Left hindlimb (tissue), 1 donor: ENCODE measurements around the gene LINC00237.

Source experiments
- DNase-seq: peaks from one replicate; pipeline ENCODE4 v3.0.0-alpha.2; 2018

LINC00237 gene

GRCh38 chr20:21092806-21093205 lies 13.4 kb downstream of the LINC00237 start:
- no peak for DNase-seq

- DNase-seq, result no peak
Measured at GRCh38 chr20:21090721-21091120, 15.4 kb downstream of the LINC00237 start.

GRCh38 chr20:21090111-21090618 lies 16.0 kb downstream of the LINC00237 start:
- no peak for DNase-seq

- no peak for DNase-seq
Measured at GRCh38 chr20:21089391-21089790, 16.8 kb downstream of the LINC00237 start.

- no peak for DNase-seq
Measured at GRCh38 chr20:21087862-21088540, 18.2 kb downstream of the LINC00237 start.

GRCh38 chr20:21083825-21084325 lies 22.3 kb downstream of the LINC00237 start:
- no peak for DNase-seq

- DNase-seq, result no peak
Measured at GRCh38 chr20:21082584-21082983, 23.6 kb downstream of the LINC00237 start.

GRCh38 chr20:21077809-21078345 lies 28.3 kb downstream of the LINC00237 start:
- DNase-seq, result no peak

- no peak for DNase-seq
Measured at GRCh38 chr20:21076073-21076472, 30.1 kb downstream of the LINC00237 start.

- DNase-seq, result no peak
Measured at GRCh38 chr20:21075471-21075870, 30.7 kb downstream of the LINC00237 start.

- no peak for DNase-seq
Measured at GRCh38 chr20:21074605-21075336, 31.4 kb downstream of the LINC00237 start.

GRCh38 chr20:21067255-21067654 lies 38.9 kb downstream of the LINC00237 start:
- DNase-seq, result no peak

GRCh38 chr20:21064924-21065323 lies 41.2 kb downstream of the LINC00237 start:
- DNase-seq, result no peak

- DNase-seq, result no peak
Measured at GRCh38 chr20:21063276-21063675, 42.9 kb downstream of the LINC00237 start.

GRCh38 chr20:21053002-21053762 lies 53.0 kb downstream of the LINC00237 start:
- no peak for DNase-seq

- no peak for DNase-seq
Measured at GRCh38 chr20:21052686-21053001, 53.5 kb downstream of the LINC00237 start.

- no peak for DNase-seq
Measured at GRCh38 chr20:21052241-21052640, 53.9 kb downstream of the LINC00237 start.

- no peak for DNase-seq
Measured at GRCh38 chr20:21050710-21051109, 55.4 kb downstream of the LINC00237 start.

- DNase-seq, result no peak
Measured at GRCh38 chr20:21049305-21049828, 56.8 kb downstream of the LINC00237 start.

GRCh38 chr20:21048841-21049273 lies 57.3 kb downstream of the LINC00237 start:
- no peak for DNase-seq

GRCh38 chr20:21047981-21048380 lies 58.2 kb downstream of the LINC00237 start:
- DNase-seq, result no peak

GRCh38 chr20:21046413-21047070 lies 59.6 kb downstream of the LINC00237 start:
- DNase-seq, result no peak
